Activated CD8-positive, alpha-beta memory T cell treated with anti-CD3 and anti-CD28 coated beads for 4 hours (primary cell): ENCODE results near the gene OR6N2.

Source experiments
- DNase-seq, 2 donors: peaks; one replicate each; pipeline ENCODE4 v3.0.0-alpha.2; 2020; ENCODE audit warnings: low read depth in 2 of 2

The OR6N2 gene

GRCh38 chr1:158754420-158754819 is 26.6 kb downstream of the OR6N2 start, which contains the start of gene OR6K6:
Gene OR6K6, plus strand, starts transcription at chr1:158754720. Its CDS starts 168 bp downstream, at chr1:158754888.
- DNase-seq = no peak

DNA sequence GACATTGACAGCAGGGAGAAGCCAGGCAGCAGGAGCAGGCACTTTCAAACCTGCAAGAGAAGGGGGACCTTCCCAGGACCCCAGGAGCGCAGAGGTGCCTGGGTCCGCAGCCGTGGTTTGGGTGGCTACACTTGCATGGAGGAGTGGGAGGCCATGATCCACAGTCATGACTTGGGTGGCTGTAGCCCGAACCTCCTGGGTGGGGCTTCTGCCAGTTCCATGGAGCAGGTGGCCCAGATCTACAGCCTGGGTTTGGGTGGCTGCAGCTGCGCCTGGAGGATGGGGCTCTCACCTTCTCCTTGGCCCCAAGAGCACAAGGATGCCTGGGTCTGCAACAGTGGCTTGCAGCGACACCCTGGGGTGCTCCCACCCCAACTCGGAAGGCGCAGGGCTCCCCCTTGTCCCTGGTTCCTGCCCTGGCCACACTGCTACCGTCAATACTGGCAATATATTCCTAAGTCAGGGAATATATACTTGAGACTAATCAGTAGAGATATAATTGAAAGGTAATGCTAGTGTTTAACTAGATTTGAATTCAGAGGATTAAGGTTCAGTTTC is 28.8 kb downstream of the OR6N2 start:
- no peak for DNase-seq

DNA sequence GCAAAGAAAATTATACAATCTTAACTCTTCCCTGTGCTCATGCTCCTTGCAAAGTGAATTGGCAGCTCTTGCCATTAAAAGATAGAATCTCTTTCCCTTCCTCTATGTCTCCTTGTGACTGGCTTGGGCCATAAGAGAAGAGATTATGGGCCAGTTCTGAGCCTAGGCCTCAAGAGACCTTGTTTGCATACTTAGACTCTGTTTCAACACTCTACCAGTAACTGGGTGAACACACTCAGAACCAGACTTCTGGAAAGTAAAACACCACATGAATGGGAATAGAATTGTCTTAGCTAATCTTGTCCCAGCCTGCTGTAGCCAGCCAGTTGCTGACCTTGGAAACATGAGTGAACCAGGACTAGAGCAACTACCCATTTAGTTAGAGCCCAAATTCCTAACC is 45.2 kb downstream of the OR6N2 start:
- no peak for DNase-seq

DNA sequence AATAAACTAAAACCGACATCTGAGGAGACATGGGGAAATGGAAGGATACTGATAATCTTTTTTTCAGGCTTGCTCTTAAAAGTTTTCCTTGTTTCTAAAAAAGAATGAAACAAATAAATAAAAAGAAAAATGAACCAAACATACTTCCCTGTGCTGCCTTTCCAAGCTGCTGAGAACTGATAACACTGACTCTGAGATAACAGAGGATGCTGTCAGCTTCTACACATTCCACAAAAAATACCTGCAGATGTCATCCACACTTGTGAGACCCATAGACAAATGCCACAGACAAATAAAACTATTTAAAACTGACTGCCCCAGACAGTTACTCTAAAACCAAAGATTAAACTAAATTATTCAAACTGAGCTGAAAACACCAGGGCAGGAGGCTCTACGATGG is 48.5 kb downstream of the OR6N2 start:
- no peak for DNase-seq

- DNase-seq = no peak
These were observed 49.3 kb downstream of the OR6N2 start for GRCh38 chr1:158731707-158732106.

DNA sequence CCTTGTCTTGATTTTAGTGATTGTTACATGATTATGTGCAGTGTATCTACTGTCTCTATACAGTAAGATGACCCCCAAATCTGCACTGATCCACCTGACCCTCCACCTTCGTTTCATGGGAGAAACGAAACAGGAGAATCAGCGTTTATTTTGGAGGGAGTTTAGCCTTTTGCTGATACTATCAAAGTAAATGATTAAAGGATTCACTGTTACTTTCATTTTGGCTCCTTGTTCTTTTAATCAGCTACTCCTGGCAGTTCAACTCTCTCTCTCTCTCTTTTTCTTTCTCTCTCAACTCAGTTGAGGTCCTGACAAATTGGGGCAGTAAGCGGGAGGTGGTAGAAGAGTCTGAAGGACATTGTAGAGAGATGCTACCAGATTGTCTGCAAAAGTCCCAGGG is 50.6 kb downstream of the OR6N2 start:
- no peak for DNase-seq

GRCh38 chr1:158728510-158729225 is 52.3 kb downstream of the OR6N2 start:
- no peak for DNase-seq

GRCh38 chr1:158724442-158724841 is 56.6 kb downstream of the OR6N2 start:
- DNase-seq = no peak
